SU-DHL-6 (cell line): ENCODE measurements around the gene UNC5C.

Experiments
- EZH2phosphoT487 ChIP-seq: fragments of 200-600 bp; sonication (generic), shearing (Covaris generic); conservative IDR thresholded peaks from 2 replicates; pipeline ENCODE4 v1.6.1; 2018; ENCODE audit warnings: mild to moderate bottlenecking, antibody characterized with exemption, low read length, moderate library complexity, mixed read lengths
- TF ChIP-seq, protein P1 (sequence below): fragments of 200-600 bp; sonication (generic); IDR thresholded peaks from one replicate; pipeline ENCODE4 v1.5.1; 2017; ENCODE audit warnings: antibody characterized with exemption, mild to moderate bottlenecking, low read length, moderate library complexity; ENCODE audit not compliant: insufficient read depth, poor library complexity, severe bottlenecking

DNA sequence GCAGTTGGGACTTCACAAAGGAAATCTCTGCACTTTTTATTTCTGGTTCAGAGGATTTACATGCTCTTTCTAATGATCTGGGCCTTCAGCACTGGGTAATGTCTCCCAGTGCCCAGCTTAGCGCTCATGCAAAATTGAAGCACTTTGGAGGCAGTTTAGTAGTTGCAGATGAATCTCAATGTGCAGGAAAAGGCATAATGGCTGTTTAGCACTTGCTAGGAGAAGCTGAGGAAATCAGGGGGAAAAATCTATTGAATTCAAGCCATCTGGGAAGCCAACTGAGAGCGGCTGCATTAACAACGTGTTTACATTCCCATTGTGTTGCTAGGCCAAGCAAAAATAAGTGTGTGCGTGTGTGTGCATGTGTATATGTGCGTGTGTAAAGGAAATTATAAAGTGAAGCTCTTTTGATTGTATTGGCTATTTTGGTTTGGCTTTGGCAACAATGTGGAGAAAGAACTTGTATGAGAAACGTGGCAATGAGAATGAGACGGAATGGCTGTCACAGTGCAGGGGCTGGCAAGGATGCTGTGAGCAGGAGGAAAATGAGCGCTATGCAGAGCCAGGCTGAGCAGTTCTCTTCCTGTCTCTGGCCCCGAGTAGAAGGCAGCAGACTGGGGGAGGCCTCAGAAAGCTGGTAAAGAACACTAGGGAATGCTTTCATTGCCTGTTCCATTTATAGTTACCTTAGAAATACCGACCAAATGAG lies 231.5 kb downstream of the UNC5C start:
- TF ChIP-seq, protein P1, sequence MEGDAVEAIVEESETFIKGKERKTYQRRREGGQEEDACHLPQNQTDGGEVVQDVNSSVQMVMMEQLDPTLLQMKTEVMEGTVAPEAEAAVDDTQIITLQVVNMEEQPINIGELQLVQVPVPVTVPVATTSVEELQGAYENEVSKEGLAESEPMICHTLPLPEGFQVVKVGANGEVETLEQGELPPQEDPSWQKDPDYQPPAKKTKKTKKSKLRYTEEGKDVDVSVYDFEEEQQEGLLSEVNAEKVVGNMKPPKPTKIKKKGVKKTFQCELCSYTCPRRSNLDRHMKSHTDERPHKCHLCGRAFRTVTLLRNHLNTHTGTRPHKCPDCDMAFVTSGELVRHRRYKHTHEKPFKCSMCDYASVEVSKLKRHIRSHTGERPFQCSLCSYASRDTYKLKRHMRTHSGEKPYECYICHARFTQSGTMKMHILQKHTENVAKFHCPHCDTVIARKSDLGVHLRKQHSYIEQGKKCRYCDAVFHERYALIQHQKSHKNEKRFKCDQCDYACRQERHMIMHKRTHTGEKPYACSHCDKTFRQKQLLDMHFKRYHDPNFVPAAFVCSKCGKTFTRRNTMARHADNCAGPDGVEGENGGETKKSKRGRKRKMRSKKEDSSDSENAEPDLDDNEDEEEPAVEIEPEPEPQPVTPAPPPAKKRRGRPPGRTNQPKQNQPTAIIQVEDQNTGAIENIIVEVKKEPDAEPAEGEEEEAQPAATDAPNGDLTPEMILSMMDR: no peak
- TF ChIP-seq EZH2phosphoT487: no peak
